DND-41 (cell line): Measurements from ENCODE around the gene KCNH1.

Experiments used
- EZH2 ChIP-seq: IDR thresholded peaks from 3 replicates; pipeline ENCODE4 v1.6.1; 2012; ENCODE audit warnings: borderline replicate concordance, low read depth, mild to moderate bottlenecking, moderate library complexity, low read length, inconsistent platforms; ENCODE audit not compliant: severe bottlenecking
- TF ChIP-seq, protein P1 (sequence below): IDR thresholded peaks from 2 replicates; pipeline ENCODE4 v1.5.1; 2012; ENCODE audit warnings: borderline replicate concordance, low read length, moderate library complexity, mild to moderate bottlenecking; ENCODE audit not compliant: poor library complexity, severe bottlenecking; ENCODE audit errors: extremely low read depth

GRCh38 chr1:211035821-211036380, 98.0 kb downstream of the KCNH1 start:
- TF ChIP-seq, protein P1, sequence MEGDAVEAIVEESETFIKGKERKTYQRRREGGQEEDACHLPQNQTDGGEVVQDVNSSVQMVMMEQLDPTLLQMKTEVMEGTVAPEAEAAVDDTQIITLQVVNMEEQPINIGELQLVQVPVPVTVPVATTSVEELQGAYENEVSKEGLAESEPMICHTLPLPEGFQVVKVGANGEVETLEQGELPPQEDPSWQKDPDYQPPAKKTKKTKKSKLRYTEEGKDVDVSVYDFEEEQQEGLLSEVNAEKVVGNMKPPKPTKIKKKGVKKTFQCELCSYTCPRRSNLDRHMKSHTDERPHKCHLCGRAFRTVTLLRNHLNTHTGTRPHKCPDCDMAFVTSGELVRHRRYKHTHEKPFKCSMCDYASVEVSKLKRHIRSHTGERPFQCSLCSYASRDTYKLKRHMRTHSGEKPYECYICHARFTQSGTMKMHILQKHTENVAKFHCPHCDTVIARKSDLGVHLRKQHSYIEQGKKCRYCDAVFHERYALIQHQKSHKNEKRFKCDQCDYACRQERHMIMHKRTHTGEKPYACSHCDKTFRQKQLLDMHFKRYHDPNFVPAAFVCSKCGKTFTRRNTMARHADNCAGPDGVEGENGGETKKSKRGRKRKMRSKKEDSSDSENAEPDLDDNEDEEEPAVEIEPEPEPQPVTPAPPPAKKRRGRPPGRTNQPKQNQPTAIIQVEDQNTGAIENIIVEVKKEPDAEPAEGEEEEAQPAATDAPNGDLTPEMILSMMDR: no peak
- no peak for TF ChIP-seq EZH2
